Dermis lymphatic vessel endothelial cell (primary cell): ENCODE measurements around the gene STXBP1. TPM values are rescaled to one million over a fixed set of nuclear protein-coding genes. Genes with fewer than 3 reads are reported as not detected.

Source experiments
- total RNA-seq: library from RNA; depleted of rRNA; stranded (reverse); fragments of >200 nt; gene quantifications from 2 replicates; pipeline ENCODE4 v1.2.1, GENCODE V29; 2014

The STXBP1 gene
- total RNA-seq = 9.4 and 13.0 TPM in 2 replicates

GRCh38 chr9:127611899-127612790, at the start of gene STXBP1:
Gene STXBP1 (plus strand): TSS chr9:127612277. CDS start chr9:127612404, 127 bp downstream.

DNA sequence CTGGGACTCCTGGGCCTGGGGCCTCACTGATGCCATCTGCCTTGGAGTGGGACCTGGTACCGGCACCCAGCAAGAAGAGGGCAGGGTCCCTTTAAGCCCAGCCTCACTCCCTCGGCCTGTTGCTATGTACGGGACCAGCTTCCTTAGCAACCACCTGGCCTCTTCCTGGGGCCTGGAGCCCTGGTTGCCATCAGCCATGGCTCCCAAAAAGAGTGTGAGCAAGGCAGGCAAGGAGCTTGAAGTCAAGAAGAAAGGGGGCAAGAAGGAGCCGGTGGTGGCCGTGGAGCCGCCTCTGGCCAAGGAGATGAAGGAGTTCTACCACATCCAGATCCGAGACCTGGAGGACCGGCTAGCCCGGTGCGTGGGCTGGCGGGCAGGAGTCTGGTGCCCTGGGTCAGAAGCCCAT, 94.8 kb downstream of the STXBP1 start, which contains the start of gene CFAP157:
Gene CFAP157, plus strand, starts transcription at position 153 of the 406 bp plus-strand sequence. Its CDS starts 44 bp downstream, at position 197.

DNA sequence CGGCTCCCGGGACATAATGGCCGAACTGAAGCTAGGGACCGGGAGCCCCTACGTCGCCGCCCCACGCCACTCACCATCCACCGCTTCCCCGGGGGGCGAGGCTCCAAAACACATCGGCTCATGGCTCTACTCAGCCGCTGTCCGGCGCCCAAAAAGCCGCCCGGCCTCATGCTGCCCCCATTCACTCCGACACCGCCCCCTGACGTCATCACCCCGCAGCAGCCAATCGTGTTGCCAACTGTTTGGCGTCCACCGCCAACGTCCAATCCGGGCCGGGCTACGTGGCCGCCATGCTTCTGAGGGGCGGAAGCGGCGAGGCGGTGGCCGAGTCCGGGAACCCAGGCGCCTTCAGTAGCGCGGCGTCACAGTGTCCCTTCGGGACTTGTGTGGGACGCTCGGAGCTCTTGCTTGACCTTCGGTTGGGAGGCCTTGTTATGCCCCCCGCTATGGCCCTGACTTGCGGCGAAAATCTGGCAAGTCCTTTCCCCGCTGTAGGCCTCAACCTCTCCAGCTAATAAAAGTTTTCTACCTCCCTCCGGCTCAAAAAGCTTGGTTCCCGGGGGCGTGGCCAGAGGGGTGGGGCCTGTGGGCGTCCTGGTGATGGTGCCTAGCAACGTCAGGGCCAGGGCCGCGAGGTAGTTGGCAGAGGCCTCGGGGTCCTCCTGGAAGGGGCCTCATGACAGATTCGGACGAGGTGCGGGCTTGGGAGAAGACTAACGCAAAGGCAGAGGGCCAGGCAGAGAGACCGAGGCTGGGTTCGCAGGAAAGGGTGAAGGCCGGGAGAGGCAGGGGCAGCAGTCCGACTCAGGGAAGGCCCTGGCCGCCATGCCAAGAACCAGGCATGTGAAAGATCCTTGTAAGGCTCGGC, 103.6 kb downstream of the STXBP1 start, which contains the start of the genes PTRH1 and TTC16:
Gene PTRH1, minus strand, starts transcription at position 194 of the 868 bp plus-strand sequence. Its CDS starts 24 bp downstream, at position 170.
Gene TTC16, plus strand, starts transcription at position 610 of the 868 bp plus-strand sequence. Its CDS starts 67 bp downstream, at position 677.

GRCh38 chr9:127734747-127735529, 122.9 kb downstream of the STXBP1 start, which contains the start of gene TOR2A:
Gene TOR2A (minus strand): TSS chr9:127735294. CDS start chr9:127735270, 24 bp downstream.

Other genes starting within 250 kb of the STXBP1 start
- 5.7 and 6.8 TPM in 2 replicates for gene SLC2A8, start 215.1 kb upstream of the STXBP1 start, total RNA-seq
- 6.5 and 9.5 TPM in 2 replicates for gene ZNF79, start 187.9 kb upstream of the STXBP1 start, total RNA-seq
- gene RPL12, start 160.9 kb upstream of the STXBP1 start, total RNA-seq = 1,541 and 1,573 TPM in 2 replicates
- 8.9 and 9.6 TPM in 2 replicates for gene LRSAM1, start 160.8 kb upstream of the STXBP1 start, total RNA-seq
- gene CFAP157, start 94.7 kb downstream of the STXBP1 start, total RNA-seq = 0.09 TPM in 1 of 2 replicates, not detected in the other
- gene PTRH1, start 103.4 kb downstream of the STXBP1 start, total RNA-seq = 15.6 and 20.7 TPM in 2 replicates
- gene TTC16, start 103.8 kb downstream of the STXBP1 start, total RNA-seq = not detected in 2 replicates
- gene TOR2A, start 123.0 kb downstream of the STXBP1 start, total RNA-seq = 4.9 and 5.5 TPM in 2 replicates
- gene SH2D3C, start 166.4 kb downstream of the STXBP1 start, total RNA-seq = 51.5 and 72.8 TPM in 2 replicates
- gene CDK9, start 173.8 kb downstream of the STXBP1 start, total RNA-seq = 81.1 and 86.7 TPM in 2 replicates
- 43.0 and 50.4 TPM in 2 replicates for gene FPGS, start 190.6 kb downstream of the STXBP1 start, total RNA-seq
- 24.6 and 29.1 TPM in 2 replicates for gene ENG, start 242.4 kb downstream of the STXBP1 start, total RNA-seq